ENCODE results near the gene AMZ1. TPM values are rescaled to one million over a fixed set of nuclear protein-coding genes. Genes with fewer than 3 reads are reported as not detected.
A peak's percentile ranks its signal among the peaks of the same experiment; 100 is the strongest.
"Not testable (repeated sequence)": the region's sequence is repeated elsewhere in the genome, so short reads cannot be mapped to it uniquely, and the experiment has no call there.

AMZ1 gene
- total RNA-seq, 1 donor from 2014 or later = 0.05 TPM

GRCh38 chr7:2663121-2663886, 24.7 kb upstream of the AMZ1 start:
- ATAC-seq (peak; percentile 50), DNase-seq (ENCODE audit: missing footprints) (no peak)
- intact Hi-C loops (cut with DNase I) = loop anchor here (5.0 kb wide), 1 partner anchor 56 kb away; no protein-coding TSS in a partner anchor

DNA sequence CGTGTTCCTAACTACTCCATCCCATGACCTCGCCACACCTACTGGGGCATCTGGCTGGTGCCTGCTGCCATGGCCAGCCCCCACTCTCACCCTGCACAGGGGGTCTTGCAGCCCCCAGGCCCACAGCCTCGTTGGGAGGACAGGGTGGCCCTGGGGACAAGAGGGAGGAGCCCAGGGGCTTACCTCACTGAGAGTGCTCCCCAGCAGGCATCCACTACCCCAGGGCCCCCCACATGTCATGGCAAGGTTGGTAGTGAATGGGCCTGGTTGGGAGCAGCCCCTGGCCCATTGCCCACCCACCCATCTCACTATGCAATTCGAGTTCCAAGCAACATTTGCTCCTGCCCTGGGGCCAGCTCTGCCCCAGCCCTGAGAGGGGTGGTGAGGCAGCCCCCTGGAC, 24.0 kb upstream of the AMZ1 start:
- no peak for ATAC-seq
- intact Hi-C loops (cut with DNase I) = loop anchor here (5.0 kb wide), 1 partner anchor 57 kb away; no protein-coding TSS in a partner anchor
- no peak for DNase-seq (ENCODE audit: missing footprints)

GRCh38 chr7:2665359-2665791, 22.6 kb upstream of the AMZ1 start:
- ATAC-seq = no peak
- DNase-seq (ENCODE audit: missing footprints) = no peak
- intact Hi-C loops (cut with DNase I) = no loop called here

GRCh38 chr7:2666155-2666554, 21.8 kb upstream of the AMZ1 start:
- intact Hi-C loops (cut with DNase I) = no loop called here
- ATAC-seq (no peak), DNase-seq (ENCODE audit: missing footprints) (no peak)

DNA sequence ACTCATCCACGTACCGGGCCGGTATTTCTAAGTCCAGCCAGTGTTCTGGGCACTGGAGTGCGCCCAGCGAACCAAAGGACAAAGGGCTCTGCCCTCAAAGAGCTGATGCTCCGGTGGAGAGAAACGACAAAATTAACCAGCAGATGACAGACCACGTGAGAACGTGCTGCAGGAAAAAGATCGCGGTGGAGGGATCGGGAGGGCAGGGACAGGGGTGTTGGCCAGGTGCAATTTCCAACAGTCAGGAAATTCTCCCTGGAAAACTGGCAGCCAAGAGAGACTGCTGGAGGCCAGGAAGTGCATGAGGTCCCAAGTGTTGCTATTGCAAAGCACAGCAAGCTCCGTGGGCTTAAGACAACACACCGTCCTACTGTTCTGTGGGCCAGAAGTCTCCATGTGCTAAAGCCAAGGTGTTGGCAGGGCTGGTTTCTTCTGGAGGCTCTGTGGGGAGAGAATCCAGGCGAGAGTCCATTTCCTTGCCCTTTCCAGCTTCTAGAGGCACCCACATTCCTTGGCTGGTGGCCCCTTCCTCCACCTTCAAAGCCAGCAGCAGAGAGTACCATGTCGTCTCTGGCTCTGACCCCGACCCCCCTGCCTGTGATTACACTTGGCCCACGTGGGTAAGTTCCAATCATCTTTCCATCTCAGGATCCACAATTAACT, 21.3 kb upstream of the AMZ1 start:
- ATAC-seq (no peak), DNase-seq (ENCODE audit: missing footprints) (no peak)
- intact Hi-C loops (cut with DNase I) = no loop called here

DNA sequence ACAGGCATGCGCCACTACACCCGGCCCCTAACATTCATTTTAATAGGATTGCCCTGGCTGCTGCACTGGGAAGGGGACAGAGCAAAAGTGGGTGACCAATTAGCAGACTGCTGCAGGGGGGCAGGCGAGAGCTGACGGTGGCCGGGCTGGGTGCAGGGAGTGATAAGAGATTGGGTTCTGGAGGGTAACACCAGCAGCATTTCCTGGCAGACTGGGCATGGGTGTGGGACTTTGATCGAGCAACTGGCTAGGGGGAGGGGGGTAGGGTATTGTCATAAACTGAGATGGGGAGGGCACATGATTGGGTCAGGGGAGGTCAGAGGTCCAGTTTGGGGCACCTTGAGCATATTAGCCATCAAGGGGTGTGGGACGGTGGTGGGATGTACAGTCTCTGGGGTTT, 20.2 kb upstream of the AMZ1 start:
- ATAC-seq = no peak
- DNase-seq (ENCODE audit: missing footprints) = no peak
- intact Hi-C loops (cut with DNase I) = no loop called here

DNA sequence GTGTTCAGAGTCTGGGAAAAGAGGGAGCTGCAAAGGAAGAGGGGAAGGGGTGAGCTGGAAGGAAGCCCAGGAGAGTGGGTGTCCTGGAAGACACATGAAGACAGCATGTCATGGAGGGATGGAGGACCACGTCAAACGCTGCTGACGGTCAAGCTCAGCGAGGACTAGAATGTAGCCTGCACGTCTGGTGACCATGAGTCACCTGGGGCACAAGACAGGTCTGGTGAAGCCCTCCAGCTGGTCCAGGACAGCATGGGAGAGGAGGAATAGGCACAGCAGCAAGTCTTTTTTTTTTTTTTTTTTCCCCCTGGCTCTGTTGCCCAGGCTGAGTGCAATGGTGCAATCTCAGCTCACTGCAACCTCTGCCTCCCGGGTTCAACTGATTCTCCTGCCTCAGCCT, 19.6 kb upstream of the AMZ1 start:
- ATAC-seq (no peak), DNase-seq (ENCODE audit: missing footprints) (no peak)
- intact Hi-C loops (cut with DNase I) = no loop called here

- DNase-seq (ENCODE audit: missing footprints) (no peak), ATAC-seq (no peak)
- intact Hi-C loops (cut with DNase I) = no loop called here
These were observed 17.8 kb upstream of the AMZ1 start for GRCh38 chr7:2670171-2670570.

- ATAC-seq (peak; percentile 76), DNase-seq (ENCODE audit: missing footprints) (peak; percentile 90)
- intact Hi-C loops (cut with DNase I) = no loop called here
These were observed 17.1 kb upstream of the AMZ1 start for GRCh38 chr7:2670720-2671391.

DNA sequence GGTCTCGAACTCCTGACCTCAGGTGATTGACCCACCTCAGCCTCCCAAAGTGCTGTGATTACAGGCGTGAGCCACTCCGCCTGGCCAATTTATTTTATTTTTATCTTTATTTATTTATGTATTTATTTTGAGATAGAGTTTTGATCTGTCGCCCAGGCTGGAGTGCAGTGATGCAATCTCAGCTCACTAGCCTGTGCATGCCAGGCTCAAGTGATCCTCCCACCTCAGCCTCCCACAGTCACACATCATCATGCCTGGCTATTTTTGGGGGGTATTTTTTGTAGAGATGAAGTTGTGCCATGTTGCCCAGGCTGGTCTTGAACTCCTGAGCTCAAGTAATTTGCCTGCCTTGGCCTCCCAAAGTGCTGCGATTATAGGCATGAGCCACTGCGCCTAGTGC, 14.8 kb upstream of the AMZ1 start:
- DNase-seq (ENCODE audit: missing footprints); intact Hi-C loops (cut with DNase I); ATAC-seq: not testable (repeated sequence)

DNA sequence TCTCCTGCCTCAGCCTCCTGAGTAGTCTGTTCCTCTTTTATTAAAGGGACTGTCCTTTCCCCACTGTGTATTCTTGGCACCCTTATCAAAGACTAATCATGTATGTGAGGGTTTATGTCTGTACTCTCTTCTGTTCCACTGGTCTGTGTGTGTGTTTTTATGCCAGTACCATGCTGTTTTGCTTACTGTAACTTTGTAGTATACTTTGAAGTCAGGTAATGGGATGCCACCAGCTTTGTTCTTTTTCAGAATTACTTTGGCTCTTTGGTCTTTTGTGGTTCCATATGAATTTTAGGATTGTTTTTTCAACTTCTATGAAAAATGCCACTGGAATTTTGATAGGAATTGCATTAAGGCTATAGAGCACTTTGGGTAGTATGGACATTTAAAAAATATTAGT, 14.1 kb upstream of the AMZ1 start:
- ATAC-seq (no peak), DNase-seq (ENCODE audit: missing footprints) (no peak)
- intact Hi-C loops (cut with DNase I) = no loop called here

DNA sequence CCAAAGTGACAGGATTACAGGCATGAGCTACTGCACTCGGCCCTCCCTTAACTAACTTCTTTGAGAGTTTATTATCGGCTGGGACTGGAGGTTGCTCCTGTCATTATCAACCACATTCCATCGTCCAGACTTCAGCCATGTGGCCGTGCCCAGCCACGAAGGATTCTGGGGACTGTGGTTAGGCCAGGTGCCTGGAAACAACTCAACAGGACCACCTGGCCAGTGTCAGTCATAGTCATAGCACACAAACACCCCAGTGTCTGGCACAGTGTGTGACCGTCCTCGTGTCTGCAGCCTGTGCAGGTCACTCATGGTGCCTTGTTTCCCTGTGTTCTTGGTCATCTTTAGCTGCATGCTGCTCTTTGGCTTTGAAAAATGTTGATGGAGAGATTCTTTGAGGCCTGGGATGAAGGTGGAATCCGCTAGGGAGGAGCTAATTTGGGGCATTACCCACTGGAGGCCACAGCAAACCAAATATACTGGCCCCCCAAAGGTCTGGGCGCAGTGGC, 12.7 kb upstream of the AMZ1 start:
- intact Hi-C loops (cut with DNase I) = no loop called here
- DNase-seq (ENCODE audit: missing footprints) (no peak), ATAC-seq (no peak)

GRCh38 chr7:2676576-2676975, 11.4 kb upstream of the AMZ1 start:
- intact Hi-C loops (cut with DNase I); ATAC-seq; DNase-seq (ENCODE audit: missing footprints): not testable (repeated sequence)

DNA sequence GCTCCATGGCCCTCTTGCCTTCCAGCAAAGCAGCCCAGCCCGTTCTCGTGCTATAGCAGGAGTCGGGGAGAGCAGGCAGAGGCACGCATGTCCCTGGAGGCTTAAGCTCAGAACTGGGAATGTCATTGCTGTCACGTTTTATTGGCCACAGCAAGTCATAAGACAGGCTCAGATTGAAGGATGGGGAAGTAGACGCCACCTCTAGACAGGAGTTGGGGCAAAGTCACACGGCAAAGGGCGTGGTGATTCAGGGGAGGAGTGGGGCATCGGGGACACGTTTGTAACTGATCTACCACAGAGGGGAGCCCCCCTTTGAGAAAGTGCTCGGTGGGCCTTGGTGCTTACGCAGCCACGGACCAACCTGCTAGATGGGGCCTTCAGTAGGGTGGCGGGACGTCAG, 9.5 kb upstream of the AMZ1 start:
- DNase-seq (ENCODE audit: missing footprints); ATAC-seq; intact Hi-C loops (cut with DNase I): not testable (repeated sequence)

DNA sequence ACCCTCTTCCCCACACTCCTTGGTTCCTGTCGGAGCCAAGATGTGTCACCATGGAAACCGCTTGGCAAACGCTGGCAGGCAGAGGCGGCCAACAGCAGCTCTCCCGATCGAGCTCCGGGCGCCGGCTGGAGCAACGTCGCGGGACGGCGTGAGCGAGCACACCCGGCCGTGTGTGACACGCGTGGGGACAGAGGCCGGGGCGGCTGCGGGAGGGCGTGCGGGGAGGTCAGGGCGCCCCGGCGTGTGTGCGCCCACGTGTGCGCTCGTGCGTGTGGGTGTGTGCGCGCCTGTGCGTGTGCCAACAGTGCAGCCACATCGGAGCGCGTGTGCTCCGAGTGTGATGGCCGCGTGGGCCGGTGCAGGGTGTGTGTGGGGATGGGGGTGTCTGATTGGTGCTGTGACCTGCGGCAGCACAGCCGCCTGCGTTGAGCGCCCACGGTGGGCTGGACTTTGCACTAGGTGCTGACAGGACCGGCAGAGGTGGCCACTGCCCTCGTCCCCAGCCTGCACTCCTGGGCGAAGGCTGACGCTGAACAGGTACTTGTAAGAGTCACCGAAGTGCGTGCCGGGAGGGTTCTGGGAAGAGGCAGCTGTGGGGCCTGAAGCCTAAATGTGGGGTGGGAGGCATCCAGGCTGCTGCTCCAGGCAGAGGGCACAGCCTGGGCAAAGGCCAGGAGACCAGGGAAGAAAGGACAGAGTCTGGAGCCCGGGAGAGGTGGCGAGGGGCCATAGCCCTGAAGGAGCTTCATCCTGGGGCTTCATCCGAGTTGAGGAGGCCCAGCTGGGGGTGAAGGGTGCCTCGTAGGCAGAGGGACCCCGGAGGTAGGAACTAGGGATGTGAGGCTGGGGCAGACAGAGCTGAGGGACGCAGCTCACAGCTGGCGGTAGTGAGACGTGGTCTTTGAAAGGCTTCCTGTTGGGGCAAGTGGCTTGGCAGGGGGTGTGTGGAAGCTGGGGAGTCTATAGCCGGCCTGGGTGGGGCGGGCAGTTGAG, 8.6 kb upstream of the AMZ1 start:
- ATAC-seq; DNase-seq (ENCODE audit: missing footprints): not testable (repeated sequence)
- intact Hi-C loops (cut with DNase I) = loop anchor here (5.0 kb wide), 1 partner anchor 227 kb away; no protein-coding TSS in a partner anchor

GRCh38 chr7:2680256-2680655, 7.7 kb upstream of the AMZ1 start:
- ATAC-seq (no peak), DNase-seq (ENCODE audit: missing footprints) (no peak)

GRCh38 chr7:2680792-2681490, 7.1 kb upstream of the AMZ1 start:
- ATAC-seq (peak; percentile 75), DNase-seq (ENCODE audit: missing footprints) (peak; percentile 91)
- intact Hi-C loops (cut with DNase I) = loop anchor here (1.0 to 5.0 kb wide), 2 partner anchors 114 to 229 kb away; no protein-coding TSS in a partner anchor

More at GRCh38 chr7:2680256-2680655, 7.7 kb upstream of the AMZ1 start:
- intact Hi-C loops (cut with DNase I) = loop anchor here (5.0 kb wide), 1 partner anchor 228 kb away; no protein-coding TSS in a partner anchor
